HepG2 (cell line): ENCODE measurements around the gene ENTREP3. TPM values are rescaled to one million over a fixed set of nuclear protein-coding genes. Genes with fewer than 3 reads are reported as not detected.

Experiments used
- ATAC-seq: fragments of 200-7000 bp; cut with Tn5 transposase; 3 replicates; pipeline ENCODE4 v1.9.1; 2020; ENCODE audit warnings: mild to moderate bottlenecking, moderate library complexity
- BruUV-seq: library from RNA; stranded (reverse); fragments of 400-500 nt; replicated peaks from 2 replicates; lab custom pipeline; 2021; lab: Mats Ljungman, UMichigan
- CTCF ChIA-PET: fragments of 300-600 bp; formaldehyde crosslinking; extraction: SDS; loops from one replicate; lab custom pipeline; 2021; ENCODE audit warnings: low total read pairs, inconsistent platforms, low intra/inter-chr PET ratio; lab: Yijun Ruan, JAX
- POLR2A ChIA-PET: fragments of 350-600 bp; sonication (Branson Sonifier 250); formaldehyde crosslinking; loops from one replicate; lab custom pipeline; 2020; ENCODE audit warnings: antibody characterized with exemption, inconsistent platforms; lab: Yijun Ruan, JAX
- DNase-seq: peaks from one replicate; pipeline ENCODE4 v3.0.0-alpha.2; 2015; ENCODE audit warnings: low spot score
- FAIRE-seq: peaks from 3 replicates; lab custom pipeline; 2011; peaks lifted over from hg19 to GRCh38; lab: Jason Lieb, UNC
- H2AFZ ChIP-seq: one replicate; pipeline ENCODE4 v1.6.1; 2011; ENCODE audit warnings: low read length, inconsistent platforms
- H3K27ac ChIP-seq: fragments of 300-600 bp; 3 replicates; pipeline ENCODE4 v1.8.0; 2011; ENCODE audit warnings: mixed run types, mild to moderate bottlenecking, mixed read lengths, low read length, inconsistent platforms; ENCODE audit not compliant: insufficient read depth; ENCODE audit errors: extremely low read length
- H3K27me3 ChIP-seq, 2 experiments: fragments of 200-600 bp in 1 of 2; 2 replicates in 1 of 2; 3 replicates in 1 of 2; pipeline versions ENCODE4 v1.6.0 to v1.8.0; 2011; ENCODE audit warnings: low read length in 2 of 2, mild to moderate bottlenecking in 2 of 2, moderate library complexity in 2 of 2, inconsistent platforms in 1 of 2; ENCODE audit not compliant: insufficient read depth in 2 of 2, control insufficient read depth in 1 of 2
- H3K36me3 ChIP-seq, 2 experiments: fragments of 200-600 bp in 1 of 2; replicated peaks in 1 of 2; 2 replicates in 1 of 2; 3 replicates in 1 of 2; pipeline versions ENCODE4 v1.5.1 to v1.8.0; 2011; ENCODE audit warnings: low read length in 2 of 2, inconsistent platforms in 1 of 2; ENCODE audit not compliant: insufficient read depth in 2 of 2, control insufficient read depth in 1 of 2
- H3K4me1 ChIP-seq: 2 replicates; pipeline ENCODE4 v1.5.1; 2012; ENCODE audit warnings: low read length, inconsistent platforms; ENCODE audit not compliant: insufficient read depth
- H3K4me2 ChIP-seq: 2 replicates; pipeline ENCODE4 v1.6.0; 2011; ENCODE audit warnings: low read depth, low read length, inconsistent platforms
- H3K4me3 ChIP-seq, 3 experiments: fragments of 200-600 bp in 1 of 3; sonication (generic), shearing (Covaris generic) in 1 of 3; replicated peaks in 1 of 3; 2 replicates each; pipeline ENCODE4 v1.5.1; 2011 to 2016; ENCODE audit warnings: low read length in 3 of 3, inconsistent platforms in 2 of 3, low read depth in 2 of 3, mild to moderate bottlenecking in 2 of 3, control low read depth in 1 of 3, mixed read lengths in 1 of 3; ENCODE audit not compliant: insufficient read depth in 1 of 3
- H3K79me2 ChIP-seq: one replicate; pipeline ENCODE4 v1.6.1; 2011; ENCODE audit warnings: low read length, inconsistent platforms; ENCODE audit not compliant: insufficient read depth
- H3K9ac ChIP-seq: 2 replicates; pipeline ENCODE4 v1.6.0; 2011; ENCODE audit warnings: mild to moderate bottlenecking, low read depth, low read length, inconsistent platforms; ENCODE audit not compliant: insufficient read depth
- H3K9me3 ChIP-seq: 2 replicates; pipeline ENCODE4 v1.5.1; 2012; ENCODE audit warnings: mild to moderate bottlenecking, low read length
- H4K20me1 ChIP-seq: 2 replicates; pipeline ENCODE4 v1.6.0; 2011; ENCODE audit warnings: inconsistent platforms, mild to moderate bottlenecking, low read length, moderate library complexity; ENCODE audit not compliant: insufficient read depth
- HOMEZ ChIP-seq: IDR thresholded peaks from 2 replicates; pipeline ENCODE4 v1.6.1; 2016; ENCODE audit warnings: low read depth
- KDM2A ChIP-seq: sonication (generic); formaldehyde crosslinking; IDR thresholded peaks from 2 replicates; pipeline ENCODE4 v1.4.0; 2020; ENCODE audit warnings: low read depth, missing genetic modification reagents, borderline replicate concordance
- MXI1 ChIP-seq: IDR thresholded peaks from 3 replicates; pipeline ENCODE4 v1.6.1; 2012; ENCODE audit warnings: low read depth, low read length, inconsistent platforms, borderline replicate concordance
- NCOA1 ChIP-seq: sonication (generic); formaldehyde crosslinking; IDR thresholded peaks from 2 replicates; pipeline ENCODE4 v1.9.0; 2021; ENCODE audit warnings: missing genetic modification reagents
- REST ChIP-seq, 2 experiments: IDR thresholded peaks; 2 replicates each; pipeline ENCODE4 v1.6.1; 2011 to 2012; ENCODE audit warnings: low read length in 2 of 2, borderline replicate concordance in 1 of 2, low read depth in 1 of 2, mild to moderate bottlenecking in 1 of 2, moderate library complexity in 1 of 2
- ZNF30 ChIP-seq: sonication (generic); formaldehyde crosslinking; IDR thresholded peaks from 2 replicates; pipeline ENCODE4 v1.5.0; 2020; ENCODE audit warnings: mild to moderate bottlenecking, missing genetic modification reagents
- ZNF703 ChIP-seq: sonication (generic); formaldehyde crosslinking; IDR thresholded peaks from 2 replicates; pipeline ENCODE4 v1.5.1; 2020; ENCODE audit warnings: missing genetic modification reagents, mild to moderate bottlenecking, moderate library complexity, borderline replicate concordance
- ZNF710 ChIP-seq: sonication (generic); formaldehyde crosslinking; IDR thresholded peaks from 2 replicates; pipeline ENCODE4 v1.5.0; 2020; ENCODE audit warnings: mild to moderate bottlenecking, missing genetic modification reagents, borderline replicate concordance
- WGBS: methylation state at CpG from one replicate; pipeline ENCODE4 v1.1.6; 2017; ENCODE audit warnings: low lambda C conversion rate; 5-methylcytosine and 5-hydroxymethylcytosine counted together
- in situ Hi-C: cut with HindIII; loops from 2 replicates; pipeline ENCODE4 v1.10.0; 2017; ENCODE audit warnings: low pct_unique_long_range_greater_than_20kb; ENCODE audit not compliant: extremely low pct_ligation_motif_present
- intact Hi-C: fragments of 100-400 bp; cut with micrococcal nuclease; formaldehyde crosslinking; loops from one replicate; pipeline ENCODE4 v1.10.0; 2022; ENCODE audit not compliant: unreplicated experiment
- polyA plus RNA-seq, 8 experiments: library from polyadenylated mRNA; depleted of rRNA in 3 of 8; stranded (reverse) in 7 of 8; unstranded in 1 of 8; fragments of >200 nt; fragmentation: Illumina TruSeq in 4 of 8; extraction: Trizol in 4 of 8; gene quantifications; 2 replicates each; pipeline versions ENCODE4 v1.2.1 to v1.2.3, GENCODE V29; 2011 to 2016; ENCODE audit warnings: low read depth in 4 of 8, missing spikeins in 1 of 8, mixed read lengths in 1 of 8; ENCODE audit not compliant: insufficient read depth in 1 of 8
- total RNA-seq, 5 experiments: library from RNA; depleted of rRNA; stranded (reverse); fragments of >200 nt; fragmentation: Illumina TruSeq; extraction: Trizol; gene quantifications; 2 replicates each; pipeline ENCODE4 v1.2.3, GENCODE V29; 2016; ENCODE audit warnings: low read depth in 1 of 5
- TF ChIP-seq, protein P1 (sequence below): sonication (generic); formaldehyde crosslinking; IDR thresholded peaks from 2 replicates; pipeline ENCODE4 v1.5.0; 2020; ENCODE audit warnings: mild to moderate bottlenecking, missing genetic modification reagents, borderline replicate concordance

Gene ENTREP3
- total and polyA plus RNA-seq, 2 of the 13 experiments (the other 11 are each of a cell fraction or from before 2014, with no cell fraction given): 4.1 to 9.9 TPM

DNA sequence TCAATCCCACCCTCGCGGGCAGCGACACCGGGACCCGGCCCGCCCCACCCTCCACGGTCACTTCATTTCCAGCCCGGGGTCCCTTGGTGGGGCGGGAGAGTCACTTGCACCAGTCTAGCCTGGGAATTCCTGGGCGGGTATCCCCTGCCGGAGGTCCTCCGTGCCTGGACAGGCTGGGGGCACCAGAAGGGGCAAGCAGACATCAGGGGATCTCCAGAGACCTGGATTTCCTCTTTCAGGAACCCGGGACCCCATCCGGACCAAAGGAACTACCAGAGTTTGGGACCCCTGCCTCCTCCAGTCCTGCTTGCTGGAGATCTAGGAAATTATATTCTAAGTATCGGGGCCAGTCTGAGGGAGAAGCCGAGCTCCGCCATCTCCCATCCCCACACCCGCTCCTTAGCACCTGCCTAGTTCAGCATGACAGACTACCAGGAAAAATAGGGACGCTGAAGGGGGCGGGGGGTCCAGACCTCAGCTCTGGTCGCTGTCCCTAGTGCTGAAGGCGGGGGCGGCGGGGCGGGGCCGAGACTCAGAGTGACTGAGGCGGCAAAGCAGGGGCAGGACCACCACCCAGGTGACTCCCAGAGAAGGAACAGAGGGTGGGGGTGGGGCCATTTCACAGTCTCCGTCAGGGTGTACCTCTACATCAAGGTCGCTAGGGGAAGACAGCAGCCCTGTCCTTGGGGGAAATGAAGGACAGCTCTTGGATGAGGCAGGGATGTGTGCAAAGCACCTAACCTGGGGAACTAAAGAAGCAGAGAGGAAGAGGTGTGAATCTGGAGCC is 22.8 kb upstream of the ENTREP3 start:
- BruUV-seq: no TSS peak
- H3K4me1 ChIP-seq: peaks cover 42% of the 10 kb centered on the region
- FAIRE-seq (no peak), DNase-seq (peak; percentile 51), ATAC-seq (peak; percentile 36)
- peak overlapping the region; percentile 68 for H3K9ac ChIP-seq
- intact Hi-C loops (loop anchor here (1.0 to 5.0 kb wide), 2 partner anchors 30 to 44 kb away; partner anchors contain the start of genes FDPS and RUSC1), in situ Hi-C loops (loop anchor here (5.0 kb wide), 1 partner anchor 39 kb away; no protein-coding TSS in a partner anchor)
- no peak overlapping the region for H2AFZ ChIP-seq
- H3K9me3 ChIP-seq: no peaks in the 10 kb centered on the region
- H3K4me2 ChIP-seq: peak overlapping the region; percentile 95
- no peaks in the 10 kb centered on the region; a peak in 1 of 5 replicates for H3K27me3 ChIP-seq
- no peaks in the 10 kb centered on the region for H3K79me2 ChIP-seq
- ChIA-PET POLR2A (interaction anchor here (0.7 to 1.4 kb wide), 5 partner anchors 22 to 45 kb away, joined by 3 to 6 read pairs (median 3); no protein-coding TSS in a partner anchor), CTCF (interaction anchor here (2.1 to 2.4 kb wide), 2 partner anchors 30 to 46 kb away, joined by 21 to 35 read pairs; partner anchors contain the start of gene FDPS)
- peak overlapping the region; percentile 87 to 97 (median 95) for H3K4me3 ChIP-seq
- WGBS: 2% methylated on average over 16 of the region's 29 CpGs
- peak overlapping the region; percentile 38 for H3K27ac ChIP-seq
- no peaks in the 10 kb centered on the region for H4K20me1 ChIP-seq
- no peaks in the 10 kb centered on the region; a peak in 1 of 5 replicates for H3K36me3 ChIP-seq
- TF ChIP-seq, protein P1, sequence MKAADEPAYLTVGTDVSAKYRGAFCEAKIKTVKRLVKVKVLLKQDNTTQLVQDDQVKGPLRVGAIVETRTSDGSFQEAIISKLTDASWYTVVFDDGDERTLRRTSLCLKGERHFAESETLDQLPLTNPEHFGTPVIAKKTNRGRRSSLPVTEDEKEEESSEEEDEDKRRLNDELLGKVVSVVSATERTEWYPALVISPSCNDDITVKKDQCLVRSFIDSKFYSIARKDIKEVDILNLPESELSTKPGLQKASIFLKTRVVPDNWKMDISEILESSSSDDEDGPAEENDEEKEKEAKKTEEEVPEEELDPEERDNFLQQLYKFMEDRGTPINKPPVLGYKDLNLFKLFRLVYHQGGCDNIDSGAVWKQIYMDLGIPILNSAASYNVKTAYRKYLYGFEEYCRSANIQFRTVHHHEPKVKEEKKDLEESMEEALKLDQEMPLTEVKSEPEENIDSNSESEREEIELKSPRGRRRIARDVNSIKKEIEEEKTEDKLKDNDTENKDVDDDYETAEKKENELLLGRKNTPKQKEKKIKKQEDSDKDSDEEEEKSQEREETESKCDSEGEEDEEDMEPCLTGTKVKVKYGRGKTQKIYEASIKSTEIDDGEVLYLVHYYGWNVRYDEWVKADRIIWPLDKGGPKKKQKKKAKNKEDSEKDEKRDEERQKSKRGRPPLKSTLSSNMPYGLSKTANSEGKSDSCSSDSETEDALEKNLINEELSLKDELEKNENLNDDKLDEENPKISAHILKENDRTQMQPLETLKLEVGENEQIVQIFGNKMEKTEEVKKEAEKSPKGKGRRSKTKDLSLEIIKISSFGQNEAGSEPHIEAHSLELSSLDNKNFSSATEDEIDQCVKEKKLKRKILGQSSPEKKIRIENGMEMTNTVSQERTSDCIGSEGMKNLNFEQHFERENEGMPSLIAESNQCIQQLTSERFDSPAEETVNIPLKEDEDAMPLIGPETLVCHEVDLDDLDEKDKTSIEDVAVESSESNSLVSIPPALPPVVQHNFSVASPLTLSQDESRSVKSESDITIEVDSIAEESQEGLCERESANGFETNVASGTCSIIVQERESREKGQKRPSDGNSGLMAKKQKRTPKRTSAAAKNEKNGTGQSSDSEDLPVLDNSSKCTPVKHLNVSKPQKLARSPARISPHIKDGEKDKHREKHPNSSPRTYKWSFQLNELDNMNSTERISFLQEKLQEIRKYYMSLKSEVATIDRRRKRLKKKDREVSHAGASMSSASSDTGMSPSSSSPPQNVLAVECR (CRISPR knock-in tag): peak; percentile 65
- TF ChIP-seq HOMEZ (CRISPR knock-in tag) (0 out of 2 replicates have a peak, but pooled peaks have one; percentile 35), KDM2A (CRISPR knock-in tag) (0 out of 2 replicates have a peak, but pooled peaks have one; percentile 27), ZNF710 (CRISPR knock-in tag) (0 out of 2 replicates have a peak, but pooled peaks have one; percentile 33), MXI1 (peak; percentile 38; the same call in 1 of the 3 replicates), ZNF703 (CRISPR knock-in tag) (no peak), NCOA1 (no peak), ZNF30 (CRISPR knock-in tag) (0 out of 2 replicates have a peak, but pooled peaks have one; percentile 56), REST (IDR thresholded peaks at IDR 0.05; ENCODE audit: borderline replicate concordance in 1 of 2, low read depth in 1 of 2, low read length in 2 of 2) (peak; percentile 88 to 96)
